ENCODE measurements around the gene ARID3A. TPM values are rescaled to one million over a fixed set of nuclear protein-coding genes. Genes with fewer than 3 reads are reported as not detected.

ARID3A gene
- total RNA-seq, 2 experiments from 2014 or later = 9.9 to 21.6 TPM

DNA sequence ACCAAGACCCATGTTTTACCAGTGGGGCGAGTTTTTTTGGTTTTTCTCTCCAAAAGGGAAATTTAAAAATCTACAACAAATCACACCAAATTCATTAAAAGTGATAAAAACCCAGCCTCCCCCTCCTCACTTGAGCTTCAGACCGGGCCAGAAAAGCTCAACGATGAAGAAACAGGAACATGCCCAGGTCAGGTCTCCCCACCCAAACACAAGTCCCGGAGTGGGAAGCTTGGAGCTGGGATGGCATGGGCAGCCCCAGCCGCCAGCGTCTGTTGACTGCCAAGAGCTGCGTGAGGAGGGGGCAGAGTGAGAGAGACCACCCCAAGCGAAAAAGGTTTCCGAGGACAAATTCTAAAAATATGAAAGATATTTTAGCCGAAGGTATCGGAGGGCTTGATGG is 28.8 kb upstream of the ARID3A start:
- no peak overlapping the region for H2AFZ ChIP-seq (ENCODE audit: low read length)
- CTCF ChIA-PET (ENCODE audit: unreplicated experiment) = no interaction called here
- no peak overlapping the region for H3K27ac ChIP-seq (ENCODE audit: low read depth, low read length, poor library complexity, severe bottlenecking)
- H3K4me3 ChIP-seq (ENCODE audit: low read depth, low read length, poor library complexity, severe bottlenecking) = no peak overlapping the region
- BruUV-seq (replicated peaks) = no TSS peak
- POLR2A ChIA-PET = no interaction called here
- peaks cover 17% of the 10 kb centered on the region; the same call in 1 of the 2 replicates for H3K36me3 ChIP-seq (ENCODE audit: insufficient read depth, low read length)
- H3K4me1 ChIP-seq (ENCODE audit: insufficient read depth, low read length, poor library complexity, severe bottlenecking) = peaks cover 25% of the 10 kb centered on the region
- no peaks in the 10 kb centered on the region for H3K9me3 ChIP-seq (ENCODE audit: low read length)
- no peaks in the 10 kb centered on the region for H4K20me1 ChIP-seq (ENCODE audit: insufficient read depth, low read length)
- H3K4me2 ChIP-seq (ENCODE audit: low read length) = no peak overlapping the region
- no peak for DNase-seq (ENCODE audit: low spot score)
- 0 out of 2 replicates have a peak, but pooled peaks cover 5% of the 10 kb centered on the region for H3K79me2 ChIP-seq (ENCODE audit: insufficient read depth, low read depth, low read length)
- TF ChIP-seq CTCF (conservative IDR thresholded peaks at IDR 0.05; ENCODE audit: low read length) (no peak), EZH2phosphoT487 (IDR thresholded peaks at IDR 0.05; ENCODE audit: borderline replicate concordance, low read depth, low read length) (no peak)
- H3K9me2 ChIP-seq (ENCODE audit: insufficient read depth, low read length) = no peaks in the 10 kb centered on the region
- intact Hi-C loops (cut with micrococcal nuclease; ENCODE audit: unreplicated experiment) = no loop called here

GRCh38 chr19:897442-898039 is 28.3 kb upstream of the ARID3A start:
- Histone ChIP-seq H3K4me1 (ENCODE audit: insufficient read depth, low read length, poor library complexity, severe bottlenecking) (peaks cover 22% of the 10 kb centered on the region), H3K9me2 (ENCODE audit: insufficient read depth, low read length) (no peaks in the 10 kb centered on the region), H4K20me1 (ENCODE audit: insufficient read depth, low read length) (no peaks in the 10 kb centered on the region), H2AFZ (ENCODE audit: low read length) (no peak overlapping the region), H3K4me3 (ENCODE audit: low read depth, low read length, poor library complexity, severe bottlenecking) (no peak overlapping the region), H3K4me2 (ENCODE audit: low read length) (no peak overlapping the region), H3K79me2 (ENCODE audit: insufficient read depth, low read depth, low read length) (no peaks in the 10 kb centered on the region), H3K9me3 (ENCODE audit: low read length) (no peaks in the 10 kb centered on the region), H3K36me3 (ENCODE audit: insufficient read depth, low read length) (peaks cover 17% of the 10 kb centered on the region; the same call in 1 of the 2 replicates), H3K27ac (ENCODE audit: low read depth, low read length, poor library complexity, severe bottlenecking) (no peak overlapping the region)
- DNase-seq (ENCODE audit: low spot score) = no peak
- CTCF ChIA-PET (ENCODE audit: unreplicated experiment) = no interaction called here
- TF ChIP-seq EZH2phosphoT487 (IDR thresholded peaks at IDR 0.05; ENCODE audit: borderline replicate concordance, low read depth, low read length) (no peak), CTCF (conservative IDR thresholded peaks at IDR 0.05; ENCODE audit: low read length) (no peak)
- no TSS peak for BruUV-seq (replicated peaks)
- POLR2A ChIA-PET = no interaction called here
- intact Hi-C loops (cut with micrococcal nuclease; ENCODE audit: unreplicated experiment) = no loop called here

DNA sequence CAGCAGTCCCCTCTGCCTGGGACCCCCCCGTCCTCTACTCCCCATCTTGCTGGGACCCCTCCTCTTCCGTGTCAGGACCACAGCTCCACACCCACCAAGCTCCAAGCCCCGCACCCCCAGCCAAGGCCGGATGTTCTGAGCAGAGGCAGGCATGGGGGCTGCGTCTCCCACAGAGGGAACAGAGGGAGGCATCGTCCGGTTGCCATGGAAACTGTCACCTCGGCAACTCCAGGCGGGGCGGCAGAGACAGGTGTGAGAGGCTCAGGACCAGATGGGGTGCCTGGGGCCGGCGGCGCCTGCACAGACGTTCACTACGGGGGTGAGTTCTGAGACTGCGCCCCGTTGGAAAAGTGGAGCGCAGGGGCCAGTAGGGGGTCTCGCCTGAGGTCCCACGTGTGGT is 27.2 kb upstream of the ARID3A start:
- peak overlapping the region; percentile 61 for H3K4me2 ChIP-seq (ENCODE audit: low read length)
- peak; percentile 92 for DNase-seq (ENCODE audit: low spot score)
- peak overlapping the region; percentile 54 for H3K27ac ChIP-seq (ENCODE audit: low read depth, low read length, poor library complexity, severe bottlenecking)
- no peaks in the 10 kb centered on the region for H3K79me2 ChIP-seq (ENCODE audit: insufficient read depth, low read depth, low read length)
- ChIA-PET POLR2A (interaction anchor here (0.7 kb wide), 1 partner anchor 263 kb away, joined by 3 read pairs; no protein-coding TSS in a partner anchor), CTCF (ENCODE audit: unreplicated experiment) (no interaction called here)
- intact Hi-C loops (cut with micrococcal nuclease; ENCODE audit: unreplicated experiment) = no loop called here
- no TSS peak for BruUV-seq (replicated peaks)
- peaks cover 22% of the 10 kb centered on the region for H3K4me1 ChIP-seq (ENCODE audit: insufficient read depth, low read length, poor library complexity, severe bottlenecking)
- no peaks in the 10 kb centered on the region for H3K9me3 ChIP-seq (ENCODE audit: low read length)
- no peak overlapping the region for H3K4me3 ChIP-seq (ENCODE audit: low read depth, low read length, poor library complexity, severe bottlenecking)
- H3K36me3 ChIP-seq (ENCODE audit: insufficient read depth, low read length) = peaks cover 17% of the 10 kb centered on the region; the same call in 1 of the 2 replicates
- H3K9me2 ChIP-seq (ENCODE audit: insufficient read depth, low read length) = no peaks in the 10 kb centered on the region
- no peaks in the 10 kb centered on the region for H4K20me1 ChIP-seq (ENCODE audit: insufficient read depth, low read length)
- TF ChIP-seq EZH2phosphoT487 (IDR thresholded peaks at IDR 0.05; ENCODE audit: borderline replicate concordance, low read depth, low read length) (no peak), CTCF (conservative IDR thresholded peaks at IDR 0.05; ENCODE audit: low read length) (no peak)
- no peak overlapping the region for H2AFZ ChIP-seq (ENCODE audit: low read length)
